GM18870 (cell line): ENCODE data around the gene TASP1.
"Not testable (repeated sequence)": the region's sequence is repeated elsewhere in the genome, so short reads cannot be mapped to it uniquely, and the experiment has no call there.

Experiments used
- ATAC-seq: cut with Tn5 transposase; IDR thresholded peaks from one replicate; pipeline ENCODE4 v1.9.1; 2021; ENCODE audit warnings: moderate library complexity; ENCODE audit not compliant: unreplicated experiment

The TASP1 gene

DNA sequence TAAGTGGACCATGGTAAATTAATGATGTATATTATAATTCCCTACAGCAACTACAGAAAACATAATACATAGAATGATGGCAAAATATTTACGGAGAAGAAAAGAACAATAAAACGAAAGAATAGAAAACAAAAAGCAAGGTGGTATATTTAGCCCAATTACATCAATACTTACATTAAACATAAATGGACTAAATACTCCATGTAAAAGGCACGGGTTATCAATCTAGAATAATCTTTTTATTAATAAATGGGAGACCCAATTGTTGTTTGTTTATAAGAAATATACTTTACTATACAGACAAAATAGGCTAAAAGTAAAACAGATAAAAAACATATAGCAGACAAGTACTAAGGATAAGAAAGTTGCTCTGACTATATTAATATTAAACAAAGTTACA is 137.2 kb downstream of the TASP1 start:
- ATAC-seq = no peak

DNA sequence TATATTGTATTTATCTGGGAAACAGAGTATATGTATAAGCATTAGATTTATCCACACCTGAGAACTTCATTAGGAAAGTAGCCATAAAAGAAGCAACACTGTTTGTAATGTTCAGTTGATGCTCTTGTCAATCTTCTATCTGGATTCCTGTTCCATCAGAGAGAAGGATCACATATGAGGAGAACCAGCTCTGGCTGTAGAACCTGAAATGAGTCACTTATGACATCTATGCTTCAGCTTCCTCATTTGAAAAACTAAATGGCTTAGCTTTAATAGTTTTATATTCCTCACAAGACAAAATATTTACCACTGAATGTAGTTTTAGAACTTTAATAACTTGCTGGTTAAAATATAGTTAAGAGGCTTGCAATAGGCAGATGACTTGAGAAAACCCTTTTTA is 144.7 kb downstream of the TASP1 start:
- no peak for ATAC-seq

DNA sequence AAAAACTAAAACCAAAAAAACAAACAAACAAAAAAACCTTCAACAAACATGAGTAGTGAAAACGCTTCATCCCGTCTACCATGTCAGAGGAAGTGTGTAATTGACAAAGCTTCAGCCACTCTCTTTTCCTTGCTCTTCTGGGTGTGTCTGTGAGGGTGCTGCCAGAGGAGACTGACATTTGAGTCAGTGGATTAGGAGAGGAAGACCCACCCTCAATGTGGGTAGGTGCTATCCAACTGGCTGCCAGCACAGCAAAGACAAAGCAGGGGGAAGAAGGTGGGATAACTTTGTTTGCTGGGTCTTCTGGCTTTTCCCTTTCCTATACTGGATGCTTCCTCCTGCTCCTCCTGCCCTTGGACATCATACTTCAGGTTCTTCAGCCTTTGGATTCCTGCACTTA is 145.6 kb downstream of the TASP1 start:
- no peak for ATAC-seq

DNA sequence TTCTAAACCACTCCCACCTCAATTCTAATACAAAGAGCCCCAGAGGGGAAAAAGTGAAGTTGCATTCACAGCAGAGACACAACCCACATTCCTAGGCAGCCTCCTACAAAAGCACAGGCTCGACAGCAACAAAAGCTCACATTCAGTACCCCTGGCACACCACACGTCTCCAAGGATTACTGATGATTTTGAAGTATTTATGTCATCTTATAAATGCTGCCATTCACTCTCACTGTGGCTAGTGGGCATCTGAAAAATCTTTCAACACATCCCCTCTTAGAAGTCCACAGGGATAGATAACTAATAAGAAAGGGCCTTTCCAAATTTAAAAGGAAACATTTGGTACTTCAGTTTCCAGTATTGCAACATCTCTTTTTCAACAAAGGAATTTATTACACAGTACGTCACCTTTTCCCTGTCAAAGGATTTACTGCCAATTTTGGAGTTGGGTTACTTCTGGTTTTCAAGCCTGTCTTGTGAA is 146.7 kb downstream of the TASP1 start:
- ATAC-seq = no peak

DNA sequence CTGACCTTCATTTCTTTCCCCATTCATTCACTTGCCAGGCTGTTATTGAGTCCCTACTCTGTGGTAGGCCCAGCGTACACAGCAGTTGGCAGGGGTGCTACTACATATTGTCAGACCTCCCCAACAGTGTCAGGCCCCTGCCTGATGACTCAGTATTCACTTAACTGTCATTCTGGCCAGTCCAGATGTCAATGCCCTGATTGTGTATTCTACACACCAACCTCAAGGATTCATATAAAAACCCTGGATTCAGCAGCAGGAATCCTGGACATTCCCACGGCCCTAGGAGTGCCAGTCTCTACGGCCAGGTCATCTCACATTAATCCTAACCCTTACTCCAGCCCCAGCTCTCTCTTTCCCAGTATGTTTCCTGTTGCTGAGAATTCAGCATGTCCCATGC is 151.5 kb downstream of the TASP1 start:
- ATAC-seq = no peak

DNA sequence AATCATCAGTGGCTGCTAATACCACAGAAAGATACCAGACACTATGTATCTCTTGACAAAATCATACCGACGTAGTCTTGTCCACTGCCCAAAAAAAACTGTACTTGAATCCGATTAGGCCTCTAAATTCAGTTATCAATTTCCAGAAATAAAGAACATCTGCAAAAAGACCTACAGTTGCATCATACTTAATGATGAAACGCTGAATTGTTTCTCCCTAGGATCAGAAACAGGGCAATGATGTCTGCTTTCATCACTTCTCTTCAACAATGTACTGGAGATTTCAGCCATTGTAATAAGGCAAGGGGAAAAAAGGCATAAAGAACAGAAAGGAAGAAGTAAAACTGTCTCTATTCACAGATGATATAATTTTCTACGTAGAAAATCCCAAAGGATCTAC is 152.0 kb downstream of the TASP1 start:
- ATAC-seq = no peak

DNA sequence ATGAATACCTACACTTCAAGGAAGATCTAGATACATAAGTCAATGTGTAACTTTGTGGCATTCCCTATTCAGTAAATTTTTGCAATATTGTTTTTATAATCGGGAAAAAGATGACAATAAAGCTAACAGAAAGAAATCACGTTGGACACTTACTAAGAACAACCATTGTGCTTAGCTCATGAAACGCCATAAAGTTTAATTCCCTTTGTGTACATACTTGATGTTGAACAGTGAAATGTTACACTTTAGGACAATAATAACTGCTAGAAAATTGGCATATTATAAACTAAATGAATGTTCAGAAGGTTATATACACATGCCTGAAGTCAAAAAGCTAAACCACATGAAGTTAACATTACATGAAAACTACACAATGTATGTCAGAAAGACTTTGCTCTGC is 153.2 kb downstream of the TASP1 start:
- ATAC-seq = no peak

DNA sequence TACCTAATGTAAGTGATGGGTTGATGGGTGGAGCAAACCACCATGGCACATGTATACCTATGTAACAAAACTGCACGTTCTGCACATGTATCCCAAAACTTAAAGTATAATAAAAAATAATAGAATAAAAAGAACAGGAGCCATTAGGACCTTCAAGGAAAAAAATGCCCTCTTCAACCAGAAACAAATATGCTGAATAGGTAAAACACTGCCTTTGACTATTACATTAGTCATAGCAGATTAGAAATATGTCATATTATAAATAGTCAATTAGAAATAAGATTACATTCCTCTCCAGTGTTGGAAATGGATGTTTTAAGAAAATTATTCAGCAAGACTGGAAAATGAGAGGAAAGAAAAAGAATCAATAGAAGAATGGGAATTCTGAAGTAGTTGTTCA is 153.7 kb downstream of the TASP1 start:
- ATAC-seq = not testable (repeated sequence)

DNA sequence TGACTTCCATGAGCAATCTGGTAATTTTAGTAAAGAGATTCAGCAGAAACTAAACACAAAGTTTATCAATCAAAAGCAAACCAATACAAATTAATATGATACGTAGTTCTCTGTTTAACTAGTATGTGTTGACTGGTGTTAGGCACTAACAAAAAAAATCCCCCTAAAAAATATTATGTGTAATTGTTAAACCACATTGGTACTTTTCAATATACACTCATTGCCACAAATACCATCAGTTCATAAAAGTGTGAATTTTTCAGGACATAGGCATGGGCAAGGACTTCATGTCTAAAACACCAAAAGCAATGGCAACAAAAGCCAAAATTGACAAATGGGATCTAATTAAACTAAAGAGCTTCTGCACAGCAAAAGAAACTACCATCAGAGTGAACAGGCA is 155.3 kb downstream of the TASP1 start:
- not testable (repeated sequence) for ATAC-seq

DNA sequence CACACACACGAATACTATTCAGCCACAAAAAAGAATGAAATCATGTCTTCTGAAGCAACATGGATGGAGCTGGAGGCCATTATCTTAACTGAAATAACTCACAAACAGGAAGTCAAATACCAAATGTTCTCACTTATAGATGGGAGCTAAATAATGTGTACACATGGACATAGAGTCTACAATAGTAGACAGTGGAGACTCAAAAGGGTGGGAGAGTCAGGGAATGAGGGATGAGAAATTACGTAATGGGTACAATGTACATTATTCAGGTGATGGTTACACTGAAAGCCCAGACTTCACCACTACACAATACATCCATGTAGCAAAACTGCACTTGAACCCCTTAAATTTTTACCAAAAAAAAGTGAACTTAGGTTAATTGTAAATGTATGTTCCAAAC is 160.4 kb downstream of the TASP1 start:
- no peak for ATAC-seq

DNA sequence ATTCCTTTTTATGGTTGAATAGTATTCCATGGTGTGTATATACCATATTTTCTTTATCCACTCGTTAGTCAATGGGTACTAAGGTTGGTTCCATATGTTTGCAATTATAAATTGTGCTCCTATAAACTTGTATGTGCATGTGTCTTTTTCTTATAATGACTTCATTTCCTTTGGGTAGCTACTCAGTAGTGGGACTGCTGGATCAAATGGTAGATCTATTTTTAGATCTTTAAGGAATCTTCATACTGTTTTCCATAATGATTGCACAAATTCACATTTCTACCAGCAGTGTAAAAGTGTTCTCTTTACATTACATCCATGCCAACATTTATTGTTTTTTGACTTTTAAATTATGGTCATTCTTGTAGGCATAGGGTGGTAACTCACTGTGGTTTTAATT is 164.3 kb downstream of the TASP1 start:
- no peak for ATAC-seq

DNA sequence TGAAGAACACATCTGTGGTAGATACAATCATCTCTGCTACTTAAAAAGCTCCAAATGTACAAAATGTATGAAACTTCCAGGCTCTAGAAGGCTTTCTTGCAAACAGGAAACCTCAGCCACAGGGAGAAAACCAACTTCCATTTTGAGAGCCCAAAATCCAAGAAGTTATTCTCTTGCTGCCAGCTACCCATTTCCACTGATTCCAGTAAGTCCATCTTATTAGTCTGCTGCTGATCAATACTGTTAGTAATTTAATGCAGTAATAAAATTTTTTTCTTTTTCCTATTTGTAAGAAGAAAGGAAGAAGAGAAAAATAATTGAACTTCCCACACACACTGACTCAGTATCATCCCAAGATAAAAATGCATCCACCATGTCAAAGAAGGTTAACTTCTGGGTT is 169.5 kb downstream of the TASP1 start:
- ATAC-seq = no peak

DNA sequence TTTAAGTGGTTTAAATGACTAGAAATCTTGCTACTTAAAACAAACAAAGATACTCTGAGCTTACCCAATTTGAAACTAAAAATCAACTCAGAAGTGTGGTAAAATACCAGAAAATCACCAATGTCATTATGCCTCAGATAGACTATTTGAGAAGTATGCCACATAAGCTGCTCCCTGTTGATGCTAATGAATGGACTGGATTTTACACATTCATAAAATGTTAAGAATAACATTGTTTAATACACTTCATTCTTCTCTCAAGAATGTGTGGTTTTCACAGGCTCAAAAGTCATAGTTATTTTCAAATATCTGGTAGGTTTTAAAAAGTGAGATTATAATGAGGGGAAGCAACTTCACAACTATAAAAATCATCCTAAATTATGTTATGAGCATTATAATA is 170.6 kb downstream of the TASP1 start:
- no peak for ATAC-seq

DNA sequence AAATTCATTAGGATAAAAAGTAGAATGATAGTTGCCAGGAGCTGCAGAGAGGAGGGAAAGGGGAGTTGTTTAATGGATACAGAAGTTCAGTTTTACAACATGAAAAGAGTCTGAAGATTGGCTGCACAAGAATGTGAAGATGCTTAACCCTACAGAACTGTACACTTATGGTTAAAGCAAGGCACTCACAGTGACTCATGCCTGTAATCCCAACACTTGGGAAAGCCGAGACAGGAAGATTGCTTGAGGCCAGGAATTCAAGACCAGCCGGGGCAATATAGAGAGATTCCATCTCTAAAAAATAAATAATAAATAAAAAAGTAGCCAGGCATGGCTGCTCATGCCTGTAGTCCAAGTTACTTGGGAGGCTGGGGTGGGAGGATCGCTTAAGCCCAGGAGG is 174.0 kb downstream of the TASP1 start:
- ATAC-seq = no peak

DNA sequence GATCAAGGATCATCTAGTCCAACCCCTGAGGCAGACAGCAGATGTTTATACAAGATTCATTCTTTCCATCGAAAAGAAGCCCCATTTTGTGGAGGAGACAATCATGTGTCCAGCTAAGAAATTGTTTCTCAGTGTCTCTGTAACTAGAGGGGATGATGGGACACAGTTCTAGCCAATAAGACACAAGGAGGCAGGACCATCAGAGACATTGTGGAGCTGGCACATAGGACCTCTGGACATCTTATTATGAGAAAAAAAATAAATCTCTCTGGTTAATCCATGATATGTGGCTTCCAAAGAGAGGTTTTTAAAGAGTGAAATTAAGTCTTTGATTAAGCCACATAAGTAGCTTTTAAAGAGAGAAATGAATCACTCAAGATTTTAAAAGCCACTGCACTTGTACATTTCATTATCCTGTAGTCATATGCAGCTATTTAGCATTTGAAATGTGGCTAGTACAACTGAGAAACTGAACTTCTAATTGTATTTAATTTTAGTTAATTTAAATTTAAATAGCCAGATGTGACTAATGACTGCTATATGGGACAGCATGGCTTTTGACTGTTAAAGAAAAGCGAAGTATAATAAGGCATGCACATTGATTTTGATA is 176.8 kb downstream of the TASP1 start:
- ATAC-seq = no peak

DNA sequence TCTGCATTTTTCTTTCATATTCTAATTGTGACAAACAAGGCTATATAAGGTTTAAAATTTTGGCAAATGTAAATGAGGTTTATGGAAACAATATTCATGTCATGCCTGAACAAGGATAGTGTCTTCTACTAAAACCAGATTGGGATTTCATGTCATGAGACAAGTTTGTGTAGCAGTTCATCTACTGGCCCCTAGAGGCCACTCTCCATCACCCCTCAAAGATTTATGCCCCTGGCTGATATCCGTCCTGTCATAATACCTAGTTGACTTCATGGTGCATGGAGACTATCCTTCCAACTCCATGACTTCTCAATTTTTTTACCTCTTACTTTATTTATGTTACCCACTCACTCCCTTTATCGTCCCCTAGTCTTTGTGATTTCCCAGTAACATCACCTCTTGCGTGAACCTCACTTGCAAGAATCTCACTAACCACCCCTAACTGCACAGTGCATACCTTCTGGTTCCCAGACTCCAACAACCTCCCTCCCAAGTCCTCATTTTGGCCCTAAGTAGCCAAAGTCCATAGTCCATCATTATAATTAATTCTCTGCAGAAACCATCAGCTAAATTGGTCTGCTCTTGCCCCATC is 179.8 kb downstream of the TASP1 start:
- ATAC-seq = peak; percentile 84

DNA sequence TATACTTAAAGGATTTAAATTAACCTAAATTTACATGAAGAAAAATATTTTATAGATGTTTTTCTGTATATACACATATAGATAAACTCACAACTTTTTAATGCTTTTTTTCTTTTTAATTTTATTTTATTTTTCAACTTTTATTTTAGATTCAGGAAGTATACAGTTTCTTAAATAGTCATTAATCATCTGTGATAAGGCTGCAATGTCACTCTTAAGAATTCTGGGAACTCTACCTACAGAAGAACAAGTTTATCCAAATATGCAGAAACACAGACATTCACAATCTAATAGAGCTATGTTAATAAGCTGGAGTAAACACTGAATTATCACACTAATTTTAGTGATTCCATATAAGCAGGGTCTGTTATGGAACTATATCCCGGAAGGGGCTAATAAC is 181.2 kb downstream of the TASP1 start:
- no peak for ATAC-seq

DNA sequence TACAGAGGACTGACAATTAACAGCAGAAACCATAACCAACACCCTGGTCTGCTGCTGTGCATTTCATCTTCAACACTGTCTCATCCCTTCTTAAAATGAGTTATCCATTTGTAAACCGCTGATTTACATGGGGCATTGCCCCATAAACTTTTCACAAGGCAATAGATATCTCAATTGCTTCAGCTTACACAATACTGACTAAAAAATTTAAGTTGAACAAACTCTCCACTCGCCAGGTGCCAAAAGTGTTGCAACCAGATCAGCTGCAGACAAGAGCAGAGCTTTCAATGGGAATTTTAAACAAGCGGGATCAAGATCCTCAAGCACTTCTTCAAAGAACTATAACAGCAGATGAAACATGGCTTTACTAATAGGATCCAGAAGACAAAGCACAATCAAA is 183.0 kb downstream of the TASP1 start:
- ATAC-seq = no peak

DNA sequence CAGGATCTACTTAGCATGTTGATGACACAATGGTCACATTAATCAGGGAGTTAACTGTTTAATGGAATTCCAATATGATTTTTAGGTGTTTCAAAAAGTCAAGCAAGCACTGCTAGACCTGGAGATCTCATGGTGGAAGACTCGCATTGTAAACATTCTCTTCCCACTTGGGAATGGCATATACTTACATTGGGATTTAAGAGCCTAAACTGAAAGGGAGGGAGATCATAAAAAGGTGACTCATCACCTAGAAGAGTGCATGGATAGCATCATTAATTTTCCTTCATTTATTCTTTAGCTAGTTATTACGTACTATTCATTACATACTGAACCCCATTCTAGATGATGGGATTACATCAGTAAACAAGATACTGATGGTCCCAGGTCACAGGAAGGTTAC is 185.4 kb downstream of the TASP1 start:
- ATAC-seq = no peak

DNA sequence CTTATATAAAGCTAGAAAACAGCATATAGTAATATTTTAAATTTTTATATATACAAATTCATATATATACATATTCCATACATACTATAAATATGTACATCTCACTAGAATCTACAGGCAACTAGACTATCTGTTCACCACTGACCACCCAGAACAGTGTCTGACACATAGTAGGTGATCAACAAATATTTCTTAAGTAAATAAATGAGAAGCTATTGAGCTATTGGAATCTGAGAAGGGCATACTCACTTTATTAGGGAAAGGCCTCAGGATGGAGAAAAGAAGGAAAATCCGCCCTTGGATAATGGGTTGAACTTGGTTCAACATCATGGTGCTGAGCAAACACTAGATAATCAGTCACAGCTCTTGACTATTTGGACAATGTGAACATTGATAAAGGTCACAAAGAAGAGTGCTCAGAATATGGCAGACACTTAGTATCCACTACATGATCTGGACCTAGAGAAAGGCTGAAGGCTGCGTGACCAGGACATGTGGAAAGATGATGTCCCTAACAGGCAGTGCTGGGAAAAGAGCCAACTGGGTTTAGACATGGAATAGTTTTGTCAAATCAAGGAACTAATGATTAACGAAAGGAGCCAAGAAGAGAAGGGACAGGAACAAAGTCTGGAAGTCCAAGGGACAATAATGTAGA is 186.1 kb downstream of the TASP1 start:
- no peak for ATAC-seq

DNA sequence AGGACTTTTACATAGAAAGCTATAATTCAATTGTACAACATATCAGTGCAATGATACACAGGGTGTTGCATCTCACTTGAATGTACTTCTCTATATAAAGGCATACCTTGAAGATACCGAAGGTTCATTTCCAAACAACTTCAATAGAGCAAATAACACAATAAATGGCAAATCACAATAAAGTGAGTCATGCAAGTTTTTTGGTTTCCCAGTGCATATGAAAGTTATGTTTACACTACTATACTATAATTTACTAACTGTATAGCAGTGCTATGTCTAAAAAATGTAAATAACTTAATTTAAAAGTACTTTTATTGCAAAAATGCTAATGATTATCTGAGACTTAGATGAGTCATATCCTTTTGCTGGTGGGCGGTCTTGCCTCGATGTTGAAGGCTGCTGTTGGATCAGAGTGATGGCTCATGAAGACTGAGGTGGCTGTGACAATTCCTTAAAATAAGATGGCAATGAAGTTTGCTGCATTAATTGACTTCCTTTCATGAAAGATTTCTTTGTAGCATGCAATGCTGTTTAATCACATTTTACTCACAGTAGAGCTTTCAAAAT is 188.8 kb downstream of the TASP1 start:
- ATAC-seq = no peak
